ENCODE results near the gene BPIFB1.
A peak's percentile ranks its signal among the peaks of the same experiment; 100 is the strongest.

The BPIFB1 gene

DNA sequence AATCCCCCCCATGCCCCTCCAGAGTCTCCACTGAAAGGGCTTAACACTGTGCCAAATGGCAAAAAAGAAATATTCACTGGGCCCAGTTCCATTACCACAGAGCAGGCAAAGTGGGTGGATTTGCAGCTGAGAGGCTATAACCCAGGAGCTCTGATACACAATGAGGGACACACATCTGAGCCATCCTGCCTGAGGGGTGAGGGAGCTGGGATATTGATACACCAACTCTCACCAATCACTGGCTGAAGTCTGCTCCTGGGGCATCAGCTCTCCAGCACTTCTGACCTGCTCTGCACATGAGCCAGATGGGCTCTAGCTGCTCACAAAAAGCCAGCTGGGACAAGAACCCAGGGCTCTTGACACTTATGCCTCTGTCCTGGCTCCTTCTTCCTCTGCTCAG lies 4.9 kb downstream of the BPIFB1 start:
- H3K4me3 ChIP-seq (ENCODE audit: low read depth, low read length) = no peak overlapping the region
- no peak for DNase-seq (ENCODE audit: low read depth)

GRCh38 chr20:33290852-33291251 lies 7.8 kb downstream of the BPIFB1 start:
- H3K4me3 ChIP-seq (ENCODE audit: low read depth, low read length) = no peak overlapping the region
- DNase-seq (ENCODE audit: low read depth) = no peak

- H3K4me3 ChIP-seq (ENCODE audit: low read depth, low read length) = no peak overlapping the region
- no peak for DNase-seq (ENCODE audit: low read depth)
Measured at GRCh38 chr20:33291416-33291815, 8.4 kb downstream of the BPIFB1 start.

GRCh38 chr20:33291830-33292355 lies 8.9 kb downstream of the BPIFB1 start:
- DNase-seq (ENCODE audit: low read depth) = no peak
- H3K4me3 ChIP-seq (ENCODE audit: low read depth, low read length) = no peak overlapping the region

DNA sequence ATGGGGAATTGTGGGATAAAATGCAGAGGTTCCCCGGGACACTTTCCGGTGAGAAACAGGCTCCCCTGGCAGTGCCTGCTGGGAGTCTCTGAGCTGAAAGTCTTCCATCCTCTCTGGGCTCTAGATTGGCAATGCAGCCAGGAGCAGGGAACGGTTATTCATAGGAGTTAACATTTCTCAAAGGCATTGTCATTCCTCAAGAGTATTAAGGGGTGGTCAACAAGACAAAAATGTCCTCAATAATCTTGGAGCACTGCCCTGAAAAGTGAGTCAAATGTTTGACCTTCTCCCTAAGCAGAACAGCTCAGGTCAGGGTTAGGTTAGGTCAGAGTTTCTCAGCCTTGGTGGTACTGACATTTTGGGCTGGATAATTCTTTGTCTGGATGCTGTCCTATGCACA lies 13.2 kb downstream of the BPIFB1 start:
- no peak overlapping the region for H3K4me3 ChIP-seq (ENCODE audit: low read depth, low read length)
- DNase-seq (ENCODE audit: low read depth) = no peak

- no peak overlapping the region for H3K4me3 ChIP-seq (ENCODE audit: low read depth, low read length)
- DNase-seq (ENCODE audit: low read depth) = no peak
Measured at GRCh38 chr20:33298391-33298790, 15.4 kb downstream of the BPIFB1 start.

DNA sequence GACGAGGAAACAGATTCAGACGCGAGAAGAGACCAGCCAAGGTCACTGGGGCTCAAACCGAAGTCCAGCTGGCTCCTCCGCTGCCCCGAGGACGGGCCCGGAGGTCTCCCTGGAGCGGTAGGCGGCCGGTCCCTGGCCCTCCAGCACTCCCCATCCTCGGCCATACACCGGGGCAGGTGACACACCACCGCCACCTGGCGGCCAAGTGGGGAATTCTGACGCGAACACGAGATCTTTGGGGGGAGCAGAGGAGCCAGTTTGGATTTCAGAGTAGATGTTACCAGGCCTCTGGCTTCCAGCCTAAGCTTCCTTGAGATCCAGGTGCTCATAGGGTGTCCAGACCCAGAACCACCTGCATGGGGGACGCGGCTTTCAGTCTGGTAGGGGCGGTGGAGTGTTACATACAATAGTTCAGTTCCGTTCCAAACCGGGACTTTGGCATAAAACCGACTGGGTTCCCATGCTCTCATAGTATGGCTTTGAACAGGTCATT lies 16.1 kb downstream of the BPIFB1 start:
- no peak for DNase-seq (ENCODE audit: low read depth)
- no peak overlapping the region for H3K4me3 ChIP-seq (ENCODE audit: low read depth, low read length)

- peak; percentile 14 for DNase-seq (ENCODE audit: low read depth)
- no peak overlapping the region for H3K4me3 ChIP-seq (ENCODE audit: low read depth, low read length)
Measured at GRCh38 chr20:33301192-33301930, 18.3 kb downstream of the BPIFB1 start.

GRCh38 chr20:33303595-33303994 lies 20.6 kb downstream of the BPIFB1 start:
- no peak overlapping the region for H3K4me3 ChIP-seq (ENCODE audit: low read depth, low read length)
- DNase-seq (ENCODE audit: low read depth) = no peak

GRCh38 chr20:33304046-33304445 lies 21.0 kb downstream of the BPIFB1 start:
- no peak for DNase-seq (ENCODE audit: low read depth)
- H3K4me3 ChIP-seq (ENCODE audit: low read depth, low read length) = no peak overlapping the region

- DNase-seq (ENCODE audit: low read depth) = no peak
- no peak overlapping the region for H3K4me3 ChIP-seq (ENCODE audit: low read depth, low read length)
Measured at GRCh38 chr20:33305589-33306057, 22.6 kb downstream of the BPIFB1 start.

GRCh38 chr20:33306228-33306627 lies 23.2 kb downstream of the BPIFB1 start:
- H3K4me3 ChIP-seq (ENCODE audit: low read depth, low read length) = no peak overlapping the region
- no peak for DNase-seq (ENCODE audit: low read depth)

DNA sequence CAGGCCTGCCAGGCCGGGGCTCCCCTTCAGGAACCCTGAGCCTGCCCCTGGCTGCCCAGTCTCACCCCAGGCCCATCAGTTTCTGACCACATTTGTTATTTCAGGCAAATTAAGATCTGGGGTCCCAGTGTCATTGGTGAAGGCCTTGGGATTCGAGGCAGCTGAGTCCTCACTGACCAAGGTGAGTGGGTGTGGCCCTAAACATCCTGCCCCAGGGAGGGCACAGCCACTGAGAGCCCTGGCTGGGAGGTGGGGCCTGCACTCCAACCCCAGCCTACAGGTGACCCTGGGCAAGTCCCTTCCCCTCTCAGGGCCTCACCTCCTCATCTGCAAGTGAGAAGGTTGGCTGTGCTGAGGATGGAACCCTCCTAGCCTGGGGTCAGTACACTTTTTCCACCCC lies 23.8 kb downstream of the BPIFB1 start:
- DNase-seq (ENCODE audit: low read depth) = no peak
- H3K4me3 ChIP-seq (ENCODE audit: low read depth, low read length) = no peak overlapping the region

DNA sequence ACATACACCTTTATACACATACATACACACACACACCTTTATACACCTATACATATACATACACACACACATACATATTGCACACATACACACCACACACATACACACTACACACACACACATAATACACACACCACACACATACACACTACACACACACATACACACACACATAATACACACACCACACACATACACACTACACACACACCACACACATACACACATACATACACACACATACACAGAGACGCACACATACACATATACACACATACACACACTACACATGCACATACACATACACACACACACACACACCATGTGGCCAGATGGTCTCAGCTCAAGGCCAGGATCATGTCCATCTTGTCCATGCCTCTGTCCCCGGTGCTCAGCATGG lies 25.7 kb downstream of the BPIFB1 start:
- no peak for DNase-seq (ENCODE audit: low read depth)
- no peak overlapping the region for H3K4me3 ChIP-seq (ENCODE audit: low read depth, low read length)

- no peak overlapping the region for H3K4me3 ChIP-seq (ENCODE audit: low read depth, low read length)
- DNase-seq (ENCODE audit: low read depth) = no peak
Measured at GRCh38 chr20:33309631-33310030, 26.6 kb downstream of the BPIFB1 start.

- no peak for DNase-seq (ENCODE audit: low read depth)
Measured at GRCh38 chr20:33310327-33310899, 27.4 kb downstream of the BPIFB1 start.

DNA sequence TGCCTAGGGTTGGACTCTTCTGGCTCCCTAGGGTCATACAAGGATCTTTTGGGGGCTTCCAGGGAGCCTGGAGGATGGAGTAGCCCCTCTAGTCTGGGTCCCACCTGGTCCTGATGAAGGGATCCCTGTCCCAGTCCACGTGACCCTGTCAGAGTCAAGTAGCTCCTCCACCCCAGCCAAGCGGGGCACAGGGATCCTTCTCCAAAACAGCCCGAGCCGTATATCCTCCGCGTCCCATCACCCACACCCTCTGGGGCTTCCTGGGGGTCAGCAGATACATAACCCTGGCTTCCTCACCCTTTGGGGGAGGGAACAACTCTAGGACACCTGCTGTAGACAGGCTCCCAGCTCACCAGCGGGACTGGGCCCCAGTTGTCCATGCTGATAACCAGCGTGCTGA lies 28.0 kb downstream of the BPIFB1 start:
- DNase-seq (ENCODE audit: low read depth) = no peak
- H3K4me3 ChIP-seq (ENCODE audit: low read depth, low read length) = no peak overlapping the region

More at GRCh38 chr20:33310327-33310899, 27.4 kb downstream of the BPIFB1 start:
- H3K4me3 ChIP-seq (ENCODE audit: low read depth, low read length) = no peak overlapping the region

DNA sequence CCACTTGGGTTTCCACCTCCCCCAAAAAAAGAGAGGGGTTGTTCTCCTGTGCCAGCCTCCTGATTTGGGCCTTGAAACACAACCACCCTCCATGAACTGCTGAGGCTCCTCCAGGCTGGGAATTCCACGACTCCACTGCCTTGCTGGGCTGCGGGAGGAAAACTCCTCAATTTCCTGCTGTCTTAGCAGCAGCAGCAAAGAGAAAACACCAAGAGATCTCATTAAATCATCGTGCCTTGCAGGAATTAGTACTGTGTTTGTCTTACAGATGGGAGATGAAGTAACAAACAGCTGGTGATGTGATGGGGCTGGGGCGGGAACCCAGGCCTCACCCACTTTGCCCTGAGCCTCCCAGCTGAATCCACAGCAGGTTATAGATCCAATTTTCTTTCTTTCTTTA lies 29.0 kb downstream of the BPIFB1 start:
- no peak overlapping the region for H3K4me3 ChIP-seq (ENCODE audit: low read depth, low read length)
- DNase-seq (ENCODE audit: low read depth) = no peak

- no peak overlapping the region for H3K4me3 ChIP-seq (ENCODE audit: low read depth, low read length)
- no peak for DNase-seq (ENCODE audit: low read depth)
Measured at GRCh38 chr20:33312583-33312982, 29.6 kb downstream of the BPIFB1 start.

DNA sequence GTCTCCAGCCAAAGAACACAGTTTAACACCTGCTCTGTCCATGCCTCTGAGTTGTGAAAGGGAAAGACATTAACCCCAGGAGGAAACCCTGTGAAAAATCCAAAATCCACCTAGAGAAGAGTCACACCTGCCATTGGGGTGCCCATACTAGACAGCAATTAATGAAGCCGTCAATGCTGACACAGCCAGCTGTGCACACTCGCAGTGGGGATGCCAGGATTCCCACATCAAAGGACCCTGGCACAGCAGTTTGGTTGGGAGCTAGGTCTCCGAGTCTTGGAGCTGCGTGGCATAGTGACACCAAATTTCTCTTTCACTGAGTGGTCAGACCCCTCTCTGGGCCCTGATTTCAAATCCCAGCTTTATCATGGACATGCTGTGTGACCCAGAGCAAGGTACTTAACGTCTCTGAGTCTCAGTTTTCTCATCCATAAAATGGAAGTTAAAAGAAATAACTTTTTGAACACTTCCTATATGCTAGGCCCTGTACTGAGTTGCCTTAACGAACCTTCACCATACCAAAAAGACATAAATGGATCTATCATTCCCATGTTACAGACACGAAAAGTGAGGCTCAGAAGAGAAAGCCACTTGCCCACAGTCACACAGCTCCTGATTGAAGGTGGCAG lies 30.8 kb downstream of the BPIFB1 start:
- H3K4me3 ChIP-seq (ENCODE audit: low read depth, low read length) = no peak overlapping the region
- DNase-seq (ENCODE audit: low read depth) = no peak

Data from skeletal muscle cell (primary cell).